Measurements from ENCODE around the gene KIAA0232.

DNA sequence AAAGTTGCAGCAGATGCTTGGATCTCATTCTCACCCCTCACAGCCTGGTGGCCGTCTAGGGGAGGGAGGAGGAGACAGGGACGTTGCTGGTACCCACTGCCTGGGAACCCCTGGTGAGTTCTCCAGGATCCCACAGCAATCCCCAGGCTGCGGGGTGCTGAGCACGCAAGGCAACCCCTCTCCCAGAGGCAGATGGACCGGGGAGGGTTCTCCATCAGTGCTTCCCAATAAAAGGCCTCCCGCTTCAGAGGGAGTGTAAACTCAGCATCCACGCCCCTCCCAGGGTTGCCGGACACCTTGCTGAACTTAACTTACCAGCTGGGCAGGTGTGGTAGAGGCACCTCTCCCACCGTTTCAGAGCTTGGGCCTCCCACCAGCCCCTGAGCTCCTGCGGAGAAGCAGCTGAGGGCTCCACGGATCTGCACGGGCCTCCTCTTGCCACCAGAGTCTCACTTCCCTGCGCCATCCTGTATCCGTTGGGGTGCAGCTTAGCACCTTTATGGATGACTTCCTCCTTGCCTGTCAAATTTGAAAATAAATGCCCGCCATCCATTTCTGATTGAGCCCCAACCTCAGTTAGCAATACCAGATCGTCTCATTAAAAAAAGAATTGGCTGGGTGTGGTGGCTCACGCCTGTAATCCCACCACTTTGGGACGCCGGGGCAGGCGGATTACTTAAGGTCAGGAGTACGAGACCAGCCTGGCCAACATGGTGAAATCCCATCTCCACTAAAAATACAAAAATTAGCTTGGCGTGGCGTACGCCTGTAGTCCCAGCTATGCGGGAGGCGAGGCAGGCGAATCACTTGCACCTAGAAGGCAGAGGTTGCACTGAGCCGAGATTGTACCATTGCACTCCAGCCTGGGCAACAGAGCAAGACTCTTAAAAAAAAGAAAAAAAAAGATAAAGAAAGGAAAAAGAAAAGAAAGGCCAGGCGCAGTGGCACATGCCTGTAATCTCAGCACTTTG, 112.3 kb downstream of the KIAA0232 start:
- TF ChIP-seq, protein P1, sequence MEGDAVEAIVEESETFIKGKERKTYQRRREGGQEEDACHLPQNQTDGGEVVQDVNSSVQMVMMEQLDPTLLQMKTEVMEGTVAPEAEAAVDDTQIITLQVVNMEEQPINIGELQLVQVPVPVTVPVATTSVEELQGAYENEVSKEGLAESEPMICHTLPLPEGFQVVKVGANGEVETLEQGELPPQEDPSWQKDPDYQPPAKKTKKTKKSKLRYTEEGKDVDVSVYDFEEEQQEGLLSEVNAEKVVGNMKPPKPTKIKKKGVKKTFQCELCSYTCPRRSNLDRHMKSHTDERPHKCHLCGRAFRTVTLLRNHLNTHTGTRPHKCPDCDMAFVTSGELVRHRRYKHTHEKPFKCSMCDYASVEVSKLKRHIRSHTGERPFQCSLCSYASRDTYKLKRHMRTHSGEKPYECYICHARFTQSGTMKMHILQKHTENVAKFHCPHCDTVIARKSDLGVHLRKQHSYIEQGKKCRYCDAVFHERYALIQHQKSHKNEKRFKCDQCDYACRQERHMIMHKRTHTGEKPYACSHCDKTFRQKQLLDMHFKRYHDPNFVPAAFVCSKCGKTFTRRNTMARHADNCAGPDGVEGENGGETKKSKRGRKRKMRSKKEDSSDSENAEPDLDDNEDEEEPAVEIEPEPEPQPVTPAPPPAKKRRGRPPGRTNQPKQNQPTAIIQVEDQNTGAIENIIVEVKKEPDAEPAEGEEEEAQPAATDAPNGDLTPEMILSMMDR (IDR thresholded peaks at IDR 0.05; ENCODE audit: low read length), result no peak
- TF ChIP-seq EZH2phosphoT487 (IDR thresholded peaks at IDR 0.05; ENCODE audit: low read length) (no peak), EZH2 (optimal IDR thresholded peaks at IDR 0.05; ENCODE audit: low read depth, low read length) (no peak)
